HK-2 (cell line): Measurements from ENCODE around the gene MACROH2A2.
"Not testable (repeated sequence)": the region's sequence is repeated elsewhere in the genome, so short reads cannot be mapped to it uniquely, and the experiment has no call there.

ENCODE experiments used
- DNase-seq: peaks from one replicate; pipeline ENCODE4 v3.0.0-alpha.2; 2018; ENCODE audit not compliant: unreplicated experiment

The MACROH2A2 gene

GRCh38 chr10:70052462-70053217, at the start of gene MACROH2A2:
Gene MACROH2A2 (plus strand): TSS chr10:70052846. CDS start chr10:70075659, 22,813 bp downstream.
- peak; percentile 82 for DNase-seq

GRCh38 chr10:70007116-70007820, 45.4 kb upstream of the MACROH2A2 start:
- DNase-seq, result no peak

GRCh38 chr10:70031215-70031614, 21.4 kb upstream of the MACROH2A2 start:
- no peak for DNase-seq

GRCh38 chr10:70032667-70033289, 19.9 kb upstream of the MACROH2A2 start:
- DNase-seq, result no peak

GRCh38 chr10:70034232-70034631, 18.4 kb upstream of the MACROH2A2 start:
- no peak for DNase-seq

- no peak for DNase-seq
Observed at GRCh38 chr10:70035531-70035930, 17.1 kb upstream of the MACROH2A2 start.

GRCh38 chr10:70038923-70039322, 13.7 kb upstream of the MACROH2A2 start:
- no peak for DNase-seq

- DNase-seq, result no peak
Observed at GRCh38 chr10:70041016-70041415, 11.6 kb upstream of the MACROH2A2 start.

GRCh38 chr10:70041739-70042138, 10.9 kb upstream of the MACROH2A2 start:
- DNase-seq, result not testable (repeated sequence)

GRCh38 chr10:70047066-70047465, 5.6 kb upstream of the MACROH2A2 start:
- not testable (repeated sequence) for DNase-seq

GRCh38 chr10:70048030-70048723, 4.5 kb upstream of the MACROH2A2 start:
- no peak for DNase-seq

- DNase-seq, result no peak
Observed at GRCh38 chr10:70051848-70052247, 798 bp upstream of the MACROH2A2 start.

- peak; percentile 55 for DNase-seq
Observed at GRCh38 chr10:70053218-70053840, 683 bp downstream of the MACROH2A2 start.

GRCh38 chr10:70053841-70054288, 1.2 kb downstream of the MACROH2A2 start:
- DNase-seq, result peak; percentile 53

GRCh38 chr10:70054902-70055301, 2.3 kb downstream of the MACROH2A2 start:
- DNase-seq, result no peak

- DNase-seq, result no peak
Observed at GRCh38 chr10:70055550-70055949, 2.9 kb downstream of the MACROH2A2 start.

- no peak for DNase-seq
Observed at GRCh38 chr10:70057306-70057705, 4.7 kb downstream of the MACROH2A2 start.

- DNase-seq, result no peak
Observed at GRCh38 chr10:70060389-70060788, 7.7 kb downstream of the MACROH2A2 start.

- no peak for DNase-seq
Observed at GRCh38 chr10:70063418-70064098, 10.9 kb downstream of the MACROH2A2 start.

- DNase-seq, result no peak
Observed at GRCh38 chr10:70064486-70064885, 11.8 kb downstream of the MACROH2A2 start.

- DNase-seq, result no peak
Observed at GRCh38 chr10:70066190-70066589, 13.5 kb downstream of the MACROH2A2 start.
